GM21515 (cell line): ENCODE data around the gene ZFP62.
"Not testable (repeated sequence)": the region's sequence is repeated elsewhere in the genome, so short reads cannot be mapped to it uniquely, and the experiment has no call there.

Experiments used
- ATAC-seq: cut with Tn5 transposase; IDR thresholded peaks from one replicate; pipeline ENCODE4 v1.9.1; 2021; ENCODE audit not compliant: unreplicated experiment

The ZFP62 gene

GRCh38 chr5:180860887-180861822 is at the start of gene ZFP62:
Gene ZFP62 (minus strand): TSS chr5:180861276. CDS start chr5:180861219, 57 bp downstream.
- ATAC-seq, result peak; percentile 88

- ATAC-seq, result no peak
These were observed 49.7 kb upstream of the ZFP62 start for GRCh38 chr5:180910735-180911134.

- ATAC-seq, result no peak
These were observed 49.1 kb upstream of the ZFP62 start for GRCh38 chr5:180910182-180910581.

- no peak for ATAC-seq
These were observed 48.7 kb upstream of the ZFP62 start for GRCh38 chr5:180909782-180910181.

GRCh38 chr5:180908998-180909731 is 48.1 kb upstream of the ZFP62 start:
- ATAC-seq, result no peak

- ATAC-seq, result no peak
These were observed 47.3 kb upstream of the ZFP62 start for GRCh38 chr5:180908400-180908799.

- no peak for ATAC-seq
These were observed 40.4 kb upstream of the ZFP62 start for GRCh38 chr5:180901319-180902009.

GRCh38 chr5:180900178-180900577 is 39.1 kb upstream of the ZFP62 start:
- no peak for ATAC-seq

- no peak for ATAC-seq
These were observed 37.7 kb upstream of the ZFP62 start, which contains the start of gene BTNL8 for GRCh38 chr5:180898621-180899246. Gene BTNL8 (plus strand): TSS chr5:180899159. CDS start chr5:180899311, 152 bp downstream.

GRCh38 chr5:180895330-180895729 is 34.3 kb upstream of the ZFP62 start:
- not testable (repeated sequence) for ATAC-seq

- no peak for ATAC-seq
These were observed 28.3 kb upstream of the ZFP62 start for GRCh38 chr5:180889381-180889780.

- ATAC-seq, result not testable (repeated sequence)
These were observed 24.9 kb upstream of the ZFP62 start for GRCh38 chr5:180885845-180886529.

- ATAC-seq, result no peak
These were observed 14.9 kb upstream of the ZFP62 start for GRCh38 chr5:180875860-180876426.

- no peak for ATAC-seq
These were observed 13.9 kb upstream of the ZFP62 start for GRCh38 chr5:180874804-180875582.

GRCh38 chr5:180873615-180874520 is 12.8 kb upstream of the ZFP62 start:
- ATAC-seq, result no peak

GRCh38 chr5:180872419-180872818 is 11.3 kb upstream of the ZFP62 start:
- no peak for ATAC-seq

- no peak for ATAC-seq
These were observed 9.4 kb upstream of the ZFP62 start for GRCh38 chr5:180870276-180871068.
